ENCODE measurements around the gene NXN. TPM values are rescaled to one million over a fixed set of nuclear protein-coding genes. Genes with fewer than 3 reads are reported as not detected.

NXN gene
- total and polyA plus RNA-seq, 2 experiments from 2014 or later: 8.0 to 41.9 TPM

DNA sequence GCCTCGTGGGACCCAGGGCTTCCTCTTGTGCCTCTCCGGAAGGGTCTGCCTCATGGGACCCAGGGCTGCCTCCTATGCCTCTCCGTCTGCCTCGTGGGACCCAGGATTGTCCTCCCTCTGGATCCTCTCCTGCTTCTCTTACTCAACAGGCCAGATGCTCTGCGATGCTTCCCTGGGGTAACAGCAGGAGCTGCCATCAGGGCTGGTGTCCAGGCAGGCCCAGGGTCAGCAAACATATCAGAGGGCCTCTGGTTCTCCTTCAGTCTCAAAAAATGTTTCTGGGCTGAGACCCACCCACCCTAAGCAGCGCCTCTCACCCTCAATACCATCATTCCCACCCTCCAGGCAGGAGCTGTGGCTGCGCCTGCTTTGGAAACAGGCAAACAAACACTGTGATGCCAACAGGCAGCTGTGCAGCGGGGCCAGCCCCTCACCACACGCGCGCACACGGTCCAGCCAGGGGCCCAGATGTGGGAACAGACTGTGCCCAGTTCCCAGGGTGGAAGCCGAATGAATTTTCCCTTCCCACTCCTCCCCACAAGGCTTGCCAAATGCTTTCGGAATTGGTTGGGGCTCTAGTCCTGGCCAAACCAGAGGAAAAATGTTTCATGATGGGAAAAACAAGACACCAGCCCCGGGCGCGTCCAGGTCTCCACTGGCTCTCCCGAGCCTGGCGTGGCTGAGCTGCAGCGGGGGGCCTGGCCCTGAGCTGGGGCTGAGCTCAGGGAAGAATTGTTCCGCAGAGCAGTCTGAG lies 28.6 kb upstream of the NXN start:
- H4K20me1 ChIP-seq (ENCODE audit: insufficient read depth): no peaks in the 10 kb centered on the region
- no peak for TF ChIP-seq EZH2 (IDR thresholded peaks at IDR 0.05; ENCODE audit: insufficient read depth, poor library complexity, severe bottlenecking)
- no peak for TF ChIP-seq EZH2phosphoT487 (IDR thresholded peaks at IDR 0.05; ENCODE audit: insufficient read depth, low read depth)
- H3F3A ChIP-seq (ENCODE audit: insufficient read depth): 0 out of 2 replicates have a peak, but pooled peaks cover 5% of the 10 kb centered on the region
- WGBS, 2 experiments (ENCODE audit: low coverage in 1 of 2, low lambda C conversion rate in 2 of 2, missing lambda C conversion rate in 2 of 2): 61 to 68% methylated on average over 21 of the region's 21 CpGs
- no peak overlapping the region for H2AFZ ChIP-seq
- H3K36me3 ChIP-seq (ENCODE audit: low read depth): no peaks in the 10 kb centered on the region
- H3K9me2 ChIP-seq (ENCODE audit: insufficient read depth): no peaks in the 10 kb centered on the region
- no peak overlapping the region for H3K27ac ChIP-seq
- no peak for DNase-seq
- no peaks in the 10 kb centered on the region for H3K9me3 ChIP-seq (ENCODE audit: low read depth)
- no peaks in the 10 kb centered on the region for H3K79me2 ChIP-seq (ENCODE audit: insufficient read depth)
- in situ Hi-C loops (cut with MboI): no loop called here
- peaks cover under 1% of the 10 kb centered on the region for H3K4me1 ChIP-seq (ENCODE audit: insufficient read depth)
- H3K27me3 ChIP-seq (replicated peaks; ENCODE audit: insufficient read depth): no peaks in the 10 kb centered on the region
- H3K4me2 ChIP-seq (ENCODE audit: unreplicated experiment): no peak overlapping the region
- no peak overlapping the region for H3K9ac ChIP-seq
- no peak overlapping the region for H3K4me3 ChIP-seq

DNA sequence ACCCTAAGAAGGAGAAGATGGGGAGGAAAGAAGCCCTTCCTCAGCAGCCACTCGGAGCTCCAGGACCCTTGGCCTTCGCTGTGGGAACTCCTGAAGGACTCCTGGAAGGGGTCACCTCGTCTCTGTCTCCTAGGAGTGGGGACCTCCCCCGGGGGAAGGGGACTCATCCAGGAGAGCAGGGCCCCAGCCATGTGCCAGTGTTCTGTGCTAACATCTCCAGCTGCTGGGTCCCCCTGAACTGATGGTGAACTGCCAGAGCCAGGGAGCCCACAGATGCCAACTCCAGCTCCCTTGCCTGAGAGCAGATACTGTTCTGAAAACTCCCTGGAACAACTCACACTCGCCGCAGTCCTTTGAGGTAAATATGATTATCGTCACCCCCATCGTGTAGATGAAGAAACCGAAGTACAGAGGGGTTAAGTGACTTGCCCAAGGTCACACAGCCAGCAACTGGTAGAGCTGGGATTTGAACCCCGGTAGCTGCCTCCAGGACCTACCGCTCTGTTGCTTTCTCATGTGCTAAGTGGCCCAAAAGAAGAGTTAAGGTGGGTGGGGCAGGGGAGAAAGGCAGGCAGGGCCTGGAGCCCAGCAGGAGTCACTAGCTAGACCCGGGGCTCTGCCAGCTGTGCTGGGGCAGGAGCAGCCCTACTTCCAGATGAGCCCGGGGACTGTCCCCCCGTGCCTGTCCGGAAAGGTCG lies 27.9 kb upstream of the NXN start:
- H3K36me3 ChIP-seq (ENCODE audit: low read depth): no peaks in the 10 kb centered on the region
- no peaks in the 10 kb centered on the region for H3K79me2 ChIP-seq (ENCODE audit: insufficient read depth)
- WGBS, 2 experiments (ENCODE audit: low coverage in 1 of 2, low lambda C conversion rate in 2 of 2, missing lambda C conversion rate in 2 of 2): 66 to 68% methylated on average over 15 to 16 of the region's 16 CpGs
- no peak overlapping the region for H3K4me3 ChIP-seq
- no peaks in the 10 kb centered on the region for H3K27me3 ChIP-seq (replicated peaks; ENCODE audit: insufficient read depth)
- H3K4me1 ChIP-seq (ENCODE audit: insufficient read depth): peaks cover 8% of the 10 kb centered on the region
- H3K9ac ChIP-seq: no peak overlapping the region
- in situ Hi-C loops (cut with MboI): no loop called here
- H3K27ac ChIP-seq: no peak overlapping the region
- no peaks in the 10 kb centered on the region for H3K9me3 ChIP-seq (ENCODE audit: low read depth)
- no peaks in the 10 kb centered on the region; the same call in 1 of the 2 replicates for H4K20me1 ChIP-seq (ENCODE audit: insufficient read depth)
- TF ChIP-seq EZH2phosphoT487 (IDR thresholded peaks at IDR 0.05; ENCODE audit: insufficient read depth, low read depth): no peak
- TF ChIP-seq EZH2 (IDR thresholded peaks at IDR 0.05; ENCODE audit: insufficient read depth, poor library complexity, severe bottlenecking): no peak
- no peak for DNase-seq
- H2AFZ ChIP-seq: no peak overlapping the region
- no peak overlapping the region for H3K4me2 ChIP-seq (ENCODE audit: unreplicated experiment)
- H3K9me2 ChIP-seq (ENCODE audit: insufficient read depth): no peaks in the 10 kb centered on the region
- H3F3A ChIP-seq (ENCODE audit: insufficient read depth): peaks cover 11% of the 10 kb centered on the region

GRCh38 chr17:1006054-1006453 lies 26.5 kb upstream of the NXN start:
- no peak overlapping the region for H3K9ac ChIP-seq

DNA sequence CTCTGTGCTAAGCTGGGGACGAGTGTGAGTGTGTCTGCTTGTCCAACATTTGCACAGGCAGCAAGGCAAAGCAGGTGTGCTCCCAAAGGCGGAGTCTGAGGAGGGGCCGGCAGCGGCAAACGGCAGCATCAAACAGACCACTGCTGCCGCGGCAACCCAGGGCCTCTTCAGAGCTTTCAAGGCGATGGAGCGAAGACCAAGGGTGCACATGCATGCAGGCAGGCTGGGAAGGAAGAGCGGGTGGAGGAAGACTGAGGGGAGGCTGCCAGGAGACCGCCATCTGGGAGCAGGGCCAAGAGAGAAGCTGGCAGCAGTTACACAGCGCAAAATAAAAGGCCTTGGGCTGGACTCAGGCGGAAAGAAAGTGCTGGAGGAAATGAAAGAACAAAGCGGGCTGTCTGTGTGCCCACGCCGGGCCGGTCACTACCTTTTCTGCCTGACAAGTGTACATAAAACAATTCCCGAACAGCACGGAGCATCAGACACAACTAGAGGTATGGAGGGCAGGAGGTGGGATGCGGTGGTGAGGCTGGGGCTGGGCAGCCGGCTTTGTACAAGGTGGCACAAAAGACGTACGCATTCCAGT lies 25.9 kb upstream of the NXN start:
- Histone ChIP-seq H3K36me3 (ENCODE audit: low read depth) (peaks cover 7% of the 10 kb centered on the region; the same call in 1 of the 2 replicates), H3K9me2 (ENCODE audit: insufficient read depth) (no peaks in the 10 kb centered on the region), H2AFZ (no peak overlapping the region), H3K27ac (no peak overlapping the region), H3K79me2 (ENCODE audit: insufficient read depth) (peaks cover 4% of the 10 kb centered on the region; the same call in 1 of the 2 replicates), H3K4me3 (no peak overlapping the region), H3K9me3 (ENCODE audit: low read depth) (no peaks in the 10 kb centered on the region), H3K27me3 (replicated peaks; ENCODE audit: insufficient read depth) (no peaks in the 10 kb centered on the region), H3K4me2 (ENCODE audit: unreplicated experiment) (no peak overlapping the region), H4K20me1 (ENCODE audit: insufficient read depth) (no peaks in the 10 kb centered on the region; the same call in 1 of the 2 replicates), H3K4me1 (ENCODE audit: insufficient read depth) (peaks cover 28% of the 10 kb centered on the region), H3K9ac (no peak overlapping the region), H3F3A (ENCODE audit: insufficient read depth) (peaks cover 30% of the 10 kb centered on the region)
- 69 to 71% methylated on average over 23 of the region's 23 CpGs for WGBS, 2 experiments (ENCODE audit: low coverage in 1 of 2, low lambda C conversion rate in 2 of 2, missing lambda C conversion rate in 2 of 2)
- DNase-seq: peak; percentile 38
- TF ChIP-seq EZH2phosphoT487 (IDR thresholded peaks at IDR 0.05; ENCODE audit: insufficient read depth, low read depth) (no peak), EZH2 (IDR thresholded peaks at IDR 0.05; ENCODE audit: insufficient read depth, poor library complexity, severe bottlenecking) (no peak)
- in situ Hi-C loops (cut with MboI): no loop called here

More at GRCh38 chr17:1006054-1006453, 26.5 kb upstream of the NXN start:
- Histone ChIP-seq H3K36me3 (ENCODE audit: low read depth) (0 out of 2 replicates have a peak, but pooled peaks cover 1% of the 10 kb centered on the region), H3K9me3 (ENCODE audit: low read depth) (no peaks in the 10 kb centered on the region), H3K4me2 (ENCODE audit: unreplicated experiment) (no peak overlapping the region), H4K20me1 (ENCODE audit: insufficient read depth) (no peaks in the 10 kb centered on the region; the same call in 1 of the 2 replicates), H3K27me3 (replicated peaks; ENCODE audit: insufficient read depth) (no peaks in the 10 kb centered on the region), H3K9me2 (ENCODE audit: insufficient read depth) (no peaks in the 10 kb centered on the region), H3K79me2 (ENCODE audit: insufficient read depth) (no peaks in the 10 kb centered on the region), H3K27ac (no peak overlapping the region), H3K4me1 (ENCODE audit: insufficient read depth) (peaks cover 22% of the 10 kb centered on the region), H3K4me3 (no peak overlapping the region), H2AFZ (no peak overlapping the region), H3F3A (ENCODE audit: insufficient read depth) (peaks cover 24% of the 10 kb centered on the region)
- 89 to 91% methylated on average over 15 to 16 of the region's 16 CpGs for WGBS, 2 experiments (ENCODE audit: low coverage in 1 of 2, low lambda C conversion rate in 2 of 2, missing lambda C conversion rate in 2 of 2)
- no peak for DNase-seq
- TF ChIP-seq EZH2phosphoT487 (IDR thresholded peaks at IDR 0.05; ENCODE audit: insufficient read depth, low read depth) (no peak), EZH2 (IDR thresholded peaks at IDR 0.05; ENCODE audit: insufficient read depth, poor library complexity, severe bottlenecking) (no peak)
- in situ Hi-C loops (cut with MboI): no loop called here

Measured in GM23248 (cell line).